Mammary epithelial cell (primary cell): ENCODE measurements around the gene TEAD3.

Source experiments
- CTCF ChIP-seq, 2 donors: IDR thresholded peaks in 1 of 2; conservative IDR thresholded peaks in 1 of 2; 2 replicates each; pipeline ENCODE4 v1.5.1; 2011 to 2012; ENCODE audit warnings: inconsistent platforms in 2 of 2, low read length in 2 of 2, mild to moderate bottlenecking in 2 of 2, control low read depth in 1 of 2, low read depth in 1 of 2; ENCODE audit not compliant: insufficient read depth in 1 of 2; ENCODE audit errors: extremely low read depth in 1 of 2
- EZH2 ChIP-seq: IDR thresholded peaks from 2 replicates; pipeline ENCODE4 v1.6.1; 2012; ENCODE audit warnings: low read length, inconsistent platforms, borderline replicate concordance

GRCh38 chr6:35483490-35483889 lies 13.4 kb downstream of the TEAD3 start:
- TF ChIP-seq CTCF (conservative IDR thresholded peaks at IDR 0.05 in 1 of 2, IDR thresholded peaks at IDR 0.05 in 1 of 2; ENCODE audit: extremely low read depth in 1 of 2, insufficient read depth in 1 of 2, low read depth in 1 of 2, low read length in 2 of 2) (no peak), EZH2 (no peak)
